Adipocyte (in vitro differentiated cells): ENCODE data around the gene DCAF7.

Experiments
- DNase-seq: peaks from one replicate; pipeline ENCODE4 v3.0.0-alpha.2; 2015; ENCODE audit warnings: low read depth
- H3K27me3 ChIP-seq: replicated peaks from 2 replicates; pipeline ENCODE4 v1.7.0; 2013; ENCODE audit warnings: mild to moderate bottlenecking, low read length, moderate library complexity; ENCODE audit not compliant: control insufficient read depth, insufficient read depth
- H3K36me3 ChIP-seq: 2 replicates; pipeline ENCODE4 v1.7.0; 2013; ENCODE audit warnings: low read length, mild to moderate bottlenecking, moderate library complexity; ENCODE audit not compliant: control insufficient read depth, insufficient read depth, severe bottlenecking
- H3K4me1 ChIP-seq: 2 replicates; pipeline ENCODE4 v1.7.0; 2013; ENCODE audit warnings: mild to moderate bottlenecking, low read length, moderate library complexity; ENCODE audit not compliant: control insufficient read depth, insufficient read depth
- H3K4me3 ChIP-seq: 2 replicates; pipeline ENCODE4 v1.7.0; 2013; ENCODE audit warnings: mild to moderate bottlenecking, low read length, moderate library complexity
- H3K9ac ChIP-seq: 2 replicates; pipeline ENCODE4 v1.7.0; 2013; ENCODE audit warnings: mild to moderate bottlenecking, low read length, moderate library complexity
- H3K9me3 ChIP-seq: 2 replicates; pipeline ENCODE4 v1.7.0; 2013; ENCODE audit warnings: mild to moderate bottlenecking, low read length, moderate library complexity; ENCODE audit not compliant: control insufficient read depth

Gene DCAF7

GRCh38 chr17:63573634-63574033, 23.4 kb downstream of the DCAF7 start:
- Histone ChIP-seq H3K4me3 (no peak overlapping the region), H3K4me1 (peaks cover 8% of the 10 kb centered on the region), H3K36me3 (no peaks in the 10 kb centered on the region), H3K9me3 (no peaks in the 10 kb centered on the region), H3K27me3 (no peaks in the 10 kb centered on the region), H3K9ac (no peak overlapping the region)
- DNase-seq = peak; percentile 30

GRCh38 chr17:63578027-63578768, 27.9 kb downstream of the DCAF7 start:
- no peaks in the 10 kb centered on the region for H3K9me3 ChIP-seq
- DNase-seq = no peak
- no peaks in the 10 kb centered on the region for H3K27me3 ChIP-seq
- H3K36me3 ChIP-seq = peaks cover 32% of the 10 kb centered on the region
- H3K9ac ChIP-seq = no peak overlapping the region
- no peak overlapping the region for H3K4me3 ChIP-seq
- H3K4me1 ChIP-seq = no peaks in the 10 kb centered on the region

- no peak overlapping the region for H3K9ac ChIP-seq
- H3K4me3 ChIP-seq = no peak overlapping the region
- H3K9me3 ChIP-seq = no peaks in the 10 kb centered on the region
- no peaks in the 10 kb centered on the region for H3K4me1 ChIP-seq
- peaks cover 37% of the 10 kb centered on the region for H3K36me3 ChIP-seq
- DNase-seq = no peak
- no peaks in the 10 kb centered on the region for H3K27me3 ChIP-seq
These were observed 28.5 kb downstream of the DCAF7 start for GRCh38 chr17:63578769-63579111.

GRCh38 chr17:63579633-63580032, 29.4 kb downstream of the DCAF7 start:
- Histone ChIP-seq H3K4me1 (no peaks in the 10 kb centered on the region), H3K36me3 (peaks cover 44% of the 10 kb centered on the region)
- no peak for DNase-seq

GRCh38 chr17:63587770-63588169, 37.5 kb downstream of the DCAF7 start:
- no peak overlapping the region for H3K4me3 ChIP-seq
- H3K27me3 ChIP-seq = no peaks in the 10 kb centered on the region
- peaks cover 83% of the 10 kb centered on the region for H3K36me3 ChIP-seq
- no peaks in the 10 kb centered on the region for H3K9me3 ChIP-seq
- H3K9ac ChIP-seq = no peak overlapping the region
- H3K4me1 ChIP-seq = no peaks in the 10 kb centered on the region
- DNase-seq = no peak

More at GRCh38 chr17:63579633-63580032, 29.4 kb downstream of the DCAF7 start:
- Histone ChIP-seq H3K9me3 (no peaks in the 10 kb centered on the region), H3K4me3 (no peak overlapping the region), H3K9ac (no peak overlapping the region), H3K27me3 (no peaks in the 10 kb centered on the region)

- Histone ChIP-seq H3K36me3 (peaks cover 83% of the 10 kb centered on the region), H3K4me3 (no peak overlapping the region), H3K9ac (no peak overlapping the region), H3K27me3 (no peaks in the 10 kb centered on the region), H3K4me1 (no peaks in the 10 kb centered on the region), H3K9me3 (no peaks in the 10 kb centered on the region)
- no peak for DNase-seq
These were observed 38.5 kb downstream of the DCAF7 start for GRCh38 chr17:63588797-63589196.

- H3K36me3 ChIP-seq = peaks cover 83% of the 10 kb centered on the region
- H3K4me1 ChIP-seq = no peaks in the 10 kb centered on the region
- no peak for DNase-seq
- H3K9me3 ChIP-seq = no peaks in the 10 kb centered on the region
- H3K9ac ChIP-seq = no peak overlapping the region
- H3K4me3 ChIP-seq = no peak overlapping the region
- H3K27me3 ChIP-seq = no peaks in the 10 kb centered on the region
These were observed 39.4 kb downstream of the DCAF7 start for GRCh38 chr17:63589646-63590045.

- Histone ChIP-seq H3K27me3 (no peaks in the 10 kb centered on the region), H3K4me1 (no peaks in the 10 kb centered on the region), H3K9ac (no peak overlapping the region), H3K4me3 (no peak overlapping the region), H3K9me3 (no peaks in the 10 kb centered on the region), H3K36me3 (peaks cover 56% of the 10 kb centered on the region)
- DNase-seq = no peak
These were observed 42.5 kb downstream of the DCAF7 start for GRCh38 chr17:63592797-63593196.

GRCh38 chr17:63595132-63595531, 44.9 kb downstream of the DCAF7 start:
- Histone ChIP-seq H3K4me1 (peaks cover 3% of the 10 kb centered on the region), H3K9ac (no peak overlapping the region)
- DNase-seq = no peak

GRCh38 chr17:63596856-63597586, 46.7 kb downstream of the DCAF7 start:
- no peak for DNase-seq
- H3K4me3 ChIP-seq = no peak overlapping the region
- H3K9ac ChIP-seq = no peak overlapping the region
- no peaks in the 10 kb centered on the region for H3K9me3 ChIP-seq
- peaks cover 14% of the 10 kb centered on the region for H3K4me1 ChIP-seq
- peaks cover 19% of the 10 kb centered on the region for H3K36me3 ChIP-seq
- H3K27me3 ChIP-seq = no peaks in the 10 kb centered on the region

More at GRCh38 chr17:63595132-63595531, 44.9 kb downstream of the DCAF7 start:
- Histone ChIP-seq H3K27me3 (no peaks in the 10 kb centered on the region), H3K4me3 (no peak overlapping the region), H3K9me3 (no peaks in the 10 kb centered on the region), H3K36me3 (peaks cover 37% of the 10 kb centered on the region)

GRCh38 chr17:63598281-63598680, 48.0 kb downstream of the DCAF7 start:
- DNase-seq = no peak
- no peaks in the 10 kb centered on the region for H3K27me3 ChIP-seq
- peaks cover 16% of the 10 kb centered on the region for H3K4me1 ChIP-seq
- no peaks in the 10 kb centered on the region for H3K9me3 ChIP-seq
- H3K4me3 ChIP-seq = no peak overlapping the region
- H3K36me3 ChIP-seq = peaks cover 10% of the 10 kb centered on the region
- no peak overlapping the region for H3K9ac ChIP-seq
